H54 (cell line): ENCODE data around the gene PFDN2.
"Not testable (repeated sequence)": the region's sequence is repeated elsewhere in the genome, so short reads cannot be mapped to it uniquely, and the experiment has no call there.

ENCODE experiments used
- DNase-seq: peaks from one replicate; pipeline ENCODE4 v3.0.0; 2011; ENCODE audit warnings: low spot score, mixed read lengths; ENCODE audit not compliant: insufficient read length
- FAIRE-seq: peaks from 3 replicates; lab custom pipeline; 2011; peaks lifted over from hg19 to GRCh38; lab: Jason Lieb, UNC
- POLR2A ChIP-seq: IDR thresholded peaks from 2 replicates; pipeline ENCODE4 v1.6.1; 2011; ENCODE audit warnings: low read depth, mild to moderate bottlenecking, low read length

The PFDN2 gene

DNA sequence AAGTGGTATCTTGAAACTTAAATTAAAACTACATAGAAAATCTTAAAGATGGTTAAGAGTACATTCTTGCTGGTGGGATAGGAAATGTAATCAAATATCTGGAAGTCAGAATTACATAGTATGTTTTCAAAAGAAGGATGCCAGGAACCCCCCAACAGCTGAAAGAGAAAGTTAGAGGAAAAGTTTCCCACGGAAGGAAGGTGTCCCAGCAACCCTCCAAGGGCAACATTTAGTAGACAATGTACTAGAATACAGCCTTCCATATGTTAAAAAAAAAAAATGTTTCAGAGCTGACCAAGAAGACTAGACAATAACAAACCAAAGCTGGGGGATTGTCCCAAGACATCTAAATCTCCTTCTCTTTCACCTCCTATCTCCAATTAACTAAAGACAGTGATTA lies 12.4 kb upstream of the PFDN2 start:
- FAIRE-seq (no peak), DNase-seq (no peak)
- TF ChIP-seq POLR2A: no peak

DNA sequence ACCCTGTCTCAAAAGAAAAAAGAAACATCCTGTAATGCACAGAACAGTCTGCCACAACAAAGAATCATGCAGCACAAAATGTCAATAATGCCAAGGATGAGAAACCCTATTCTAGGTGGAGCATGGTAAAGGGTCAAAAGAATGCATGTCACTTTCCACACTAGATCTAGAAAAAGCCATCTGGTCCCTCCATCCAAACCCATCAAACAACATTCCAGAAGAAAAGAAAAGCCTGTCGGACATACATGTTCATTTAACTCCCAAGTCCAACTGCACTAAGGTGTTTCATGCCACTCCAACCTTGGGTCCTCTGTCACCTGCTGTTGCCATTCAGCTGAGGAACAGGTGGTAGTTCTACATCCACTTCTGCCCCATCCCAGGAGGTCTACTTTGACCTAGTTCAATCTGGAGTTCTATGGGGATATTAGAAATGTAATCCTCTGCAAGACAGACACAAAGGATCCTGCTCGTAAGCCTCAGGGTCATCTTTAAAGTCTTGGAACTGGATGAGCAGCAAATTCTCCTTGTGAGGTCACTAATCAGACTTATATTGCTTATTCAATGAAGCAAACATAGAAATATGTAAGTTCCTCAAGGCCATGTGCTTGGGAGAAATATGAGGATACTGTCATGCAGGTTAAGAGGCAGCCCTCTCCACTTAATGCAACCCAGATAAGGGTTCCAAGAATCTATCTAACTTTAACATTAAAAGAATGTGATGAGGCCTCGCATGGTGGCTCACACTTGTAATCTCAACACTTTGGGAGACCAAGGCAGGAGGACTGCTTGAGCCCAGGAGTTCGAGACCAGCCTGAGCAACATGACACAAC lies 11.0 kb upstream of the PFDN2 start:
- DNase-seq (no peak), FAIRE-seq (no peak)

DNA sequence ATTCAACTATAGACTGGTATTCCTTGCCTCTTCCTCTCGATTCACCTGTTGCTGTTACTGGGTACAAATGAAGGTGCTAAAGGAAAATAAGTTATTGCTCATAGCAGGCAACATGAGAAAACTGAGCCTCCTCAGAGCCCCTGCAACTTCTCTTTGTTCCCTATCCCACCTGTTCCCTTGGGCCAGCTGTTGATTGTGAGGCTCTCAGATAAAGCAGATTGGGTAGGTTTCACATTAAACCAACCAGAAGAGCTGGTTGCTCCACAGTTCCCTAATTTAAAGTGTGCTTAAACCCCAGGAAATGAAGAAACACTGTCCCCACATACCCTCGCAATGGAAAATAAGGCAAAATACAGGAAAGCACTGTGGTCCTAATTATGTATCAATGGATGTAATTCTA lies 9.8 kb upstream of the PFDN2 start:
- DNase-seq: no peak
- no peak for TF ChIP-seq POLR2A
- FAIRE-seq: no peak

More for the DNA sequence above, 11.0 kb upstream of the PFDN2 start:
- no peak for TF ChIP-seq POLR2A

DNA sequence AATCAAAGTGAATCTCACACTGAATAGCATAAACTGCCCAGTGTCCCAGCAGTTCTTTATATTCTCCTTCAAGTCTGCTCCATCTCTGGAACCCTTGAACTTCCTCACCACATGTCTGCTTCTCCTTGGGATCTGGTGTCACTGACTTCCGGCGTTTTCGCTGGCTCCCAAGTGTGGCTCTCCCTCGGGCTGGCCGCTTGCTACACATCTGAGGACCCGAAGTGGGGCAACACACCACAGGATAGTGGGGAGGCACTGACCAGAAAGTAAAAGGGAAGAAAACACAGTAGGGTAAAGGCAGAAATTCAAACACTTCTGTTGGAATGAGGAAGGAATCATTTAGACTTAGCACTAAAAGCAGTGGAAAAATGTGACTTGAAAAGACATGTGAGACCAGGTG lies 5.1 kb upstream of the PFDN2 start:
- FAIRE-seq (no peak), DNase-seq (no peak)
- TF ChIP-seq POLR2A: no peak

DNA sequence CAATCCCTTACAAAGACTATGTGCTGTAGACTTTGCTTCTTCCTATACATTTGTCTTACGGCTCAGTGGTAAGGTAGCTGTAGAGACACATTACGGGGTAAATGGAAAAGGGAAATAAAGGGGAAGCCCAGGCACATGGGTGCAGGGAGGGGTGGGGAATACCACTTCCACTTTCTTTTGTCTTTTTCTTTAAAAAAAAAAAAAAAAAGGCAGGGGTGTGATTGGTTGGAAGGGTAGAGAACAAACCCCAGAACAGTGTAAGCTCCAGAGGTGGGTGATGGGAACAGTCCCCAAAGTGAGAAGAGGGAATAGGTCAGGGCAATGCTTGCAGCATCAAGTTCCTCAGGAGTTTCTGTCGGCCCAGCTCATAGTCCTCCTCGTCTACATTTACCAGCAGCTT lies 4.0 kb upstream of the PFDN2 start:
- no peak for TF ChIP-seq POLR2A
- no peak for DNase-seq
- FAIRE-seq: no peak

DNA sequence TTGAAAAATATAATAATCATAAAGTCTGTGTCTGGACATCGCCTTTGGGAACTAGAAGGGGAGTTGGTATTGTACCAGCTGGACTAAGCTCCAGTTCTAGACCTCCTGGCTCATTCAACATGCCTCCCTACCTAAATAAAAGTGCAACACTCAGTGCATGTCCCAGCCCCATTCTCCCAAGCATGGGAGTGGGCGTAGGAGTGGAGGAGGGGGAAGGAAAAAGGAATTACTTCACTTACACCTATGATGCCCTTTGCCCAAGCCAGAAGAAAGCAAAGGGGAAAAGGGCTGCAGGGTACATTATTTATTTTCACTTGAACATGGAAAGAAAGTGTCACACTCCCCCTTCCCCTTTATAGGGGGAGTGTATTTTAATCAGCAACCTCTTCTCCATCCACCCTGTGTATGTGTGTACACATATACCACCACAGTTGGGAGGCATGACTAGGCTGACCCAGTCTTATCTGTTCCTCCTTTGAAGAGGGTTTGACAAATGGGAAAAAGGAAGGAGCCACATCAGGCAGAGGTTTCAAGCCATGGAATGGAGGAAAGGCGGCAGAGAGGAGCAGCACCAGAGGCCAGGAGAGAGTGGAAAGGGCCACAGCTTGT lies 3.3 kb upstream of the PFDN2 start:
- FAIRE-seq: no peak
- no peak for TF ChIP-seq POLR2A
- no peak for DNase-seq

DNA sequence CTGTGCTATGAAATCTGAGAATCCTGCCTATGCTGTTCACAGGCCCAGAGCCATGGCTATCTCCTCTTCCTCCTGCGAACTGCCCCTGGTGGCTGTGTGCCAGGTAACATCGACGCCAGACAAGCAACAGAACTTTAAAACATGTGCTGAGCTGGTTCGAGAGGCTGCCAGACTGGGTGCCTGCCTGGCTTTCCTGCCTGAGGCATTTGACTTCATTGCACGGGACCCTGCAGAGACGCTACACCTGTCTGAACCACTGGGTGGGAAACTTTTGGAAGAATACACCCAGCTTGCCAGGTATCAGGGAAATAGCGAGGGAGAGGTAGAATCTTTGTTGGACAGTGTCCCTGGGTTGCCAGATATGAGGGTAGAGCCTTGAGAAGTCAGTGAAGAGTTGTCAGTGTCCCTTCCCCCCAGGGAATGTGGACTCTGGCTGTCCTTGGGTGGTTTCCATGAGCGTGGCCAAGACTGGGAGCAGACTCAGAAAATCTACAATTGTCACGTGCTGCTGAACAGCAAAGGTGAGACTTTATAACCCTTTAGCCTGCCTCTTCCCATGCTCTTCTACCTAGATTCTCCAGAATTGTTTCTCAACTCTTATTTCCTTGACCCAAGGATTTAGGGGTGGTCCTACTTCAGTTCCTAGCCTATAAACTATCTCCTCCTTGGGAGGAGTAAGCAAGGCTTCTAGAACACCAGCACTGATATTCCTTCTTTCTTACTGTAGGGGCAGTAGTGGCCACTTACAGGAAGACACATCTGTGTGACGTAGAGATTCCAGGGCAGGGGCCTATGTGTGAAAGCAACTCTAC lies 1.5 kb upstream of the PFDN2 start:
- no peak for DNase-seq
- TF ChIP-seq POLR2A: 0 out of 2 replicates have a peak, but pooled peaks have one; percentile 11
- FAIRE-seq: no peak

DNA sequence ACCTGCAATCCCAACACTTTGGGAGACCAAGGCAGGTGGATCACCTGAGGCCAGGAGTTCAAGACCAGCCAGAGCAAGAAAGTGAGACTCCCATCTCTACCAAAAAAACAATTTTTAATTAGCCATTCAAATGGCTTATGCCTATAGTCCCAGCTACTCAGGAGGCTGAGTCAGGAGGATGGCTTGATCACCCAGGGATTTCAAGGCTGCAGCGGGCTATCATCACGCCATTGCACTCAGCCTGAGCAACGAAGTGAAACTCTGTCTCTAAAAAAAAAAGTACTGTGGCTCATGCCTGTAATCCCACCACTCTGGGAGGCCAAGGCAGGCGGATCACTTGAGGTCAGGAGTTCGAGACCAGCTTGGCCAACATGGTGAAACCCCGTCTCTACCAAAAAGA lies 1.9 kb downstream of the PFDN2 start:
- FAIRE-seq, DNase-seq: not testable (repeated sequence)

DNA sequence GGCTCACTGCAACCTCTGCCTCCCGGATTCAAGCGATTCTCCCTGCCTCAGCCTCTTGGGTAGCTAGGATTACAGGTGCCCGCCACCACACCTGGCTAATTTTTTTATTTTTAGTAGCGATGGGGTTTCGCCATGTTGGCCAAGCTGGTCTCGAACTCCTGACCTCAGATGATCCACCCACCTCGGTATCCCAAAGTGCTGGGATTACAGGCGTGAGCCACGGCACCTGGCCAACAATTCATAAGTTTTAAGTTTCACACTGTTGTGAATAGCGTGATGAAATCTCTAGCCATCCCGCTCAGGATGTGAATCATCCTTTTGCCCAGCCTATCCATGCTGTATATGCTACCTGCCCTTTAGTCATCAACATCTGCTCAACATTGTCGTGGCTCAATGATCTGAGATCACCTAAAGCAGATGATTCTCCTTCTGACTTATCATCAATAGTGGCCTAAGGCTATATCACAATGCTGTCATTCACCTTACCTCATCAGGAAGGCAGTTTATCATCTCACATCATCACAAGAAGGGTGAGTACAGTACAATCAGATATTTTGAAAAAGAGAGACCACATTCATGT lies 2.6 kb downstream of the PFDN2 start:
- peak; percentile 62 for DNase-seq
- TF ChIP-seq POLR2A: no peak
- peak; percentile 70 for FAIRE-seq

DNA sequence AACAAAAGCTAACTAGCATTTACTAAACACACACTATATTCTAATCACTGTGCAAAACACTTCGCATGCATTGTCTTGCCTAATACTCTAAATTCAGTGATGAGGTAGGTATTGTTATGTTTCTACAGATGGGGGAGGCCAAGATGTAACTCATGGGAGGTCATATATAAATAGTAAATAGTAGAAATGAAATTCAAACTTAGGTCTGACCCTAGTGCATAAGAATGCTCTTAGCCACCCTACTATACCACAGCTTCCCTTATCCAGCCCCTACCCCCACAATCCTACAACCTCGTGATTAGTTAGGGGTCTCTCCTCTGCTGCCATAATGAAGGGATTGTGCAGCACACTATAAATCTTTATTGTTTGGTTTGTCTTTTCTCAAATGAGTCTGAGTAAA lies 3.3 kb downstream of the PFDN2 start:
- DNase-seq: no peak
- FAIRE-seq: no peak
- TF ChIP-seq POLR2A: no peak

DNA sequence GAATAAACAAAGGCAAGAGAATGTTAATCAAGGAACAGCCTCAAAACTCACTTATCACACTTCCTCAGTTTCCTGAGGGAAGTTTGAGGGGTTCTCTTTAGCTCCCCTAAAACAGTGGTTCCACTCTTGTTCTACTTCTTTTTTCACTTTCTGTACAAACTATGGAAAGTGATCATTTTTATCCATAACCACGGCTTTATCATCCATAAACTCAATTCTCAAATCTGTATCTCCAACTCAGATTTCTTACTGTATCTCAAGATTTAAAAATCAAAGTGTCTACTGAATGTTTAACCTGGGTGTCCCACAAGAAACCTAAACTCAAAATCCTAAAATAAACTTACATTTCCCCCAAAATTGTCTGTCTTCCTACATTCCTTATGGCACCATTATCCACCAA lies 3.9 kb downstream of the PFDN2 start:
- TF ChIP-seq POLR2A: no peak
- DNase-seq (no peak), FAIRE-seq (no peak)

DNA sequence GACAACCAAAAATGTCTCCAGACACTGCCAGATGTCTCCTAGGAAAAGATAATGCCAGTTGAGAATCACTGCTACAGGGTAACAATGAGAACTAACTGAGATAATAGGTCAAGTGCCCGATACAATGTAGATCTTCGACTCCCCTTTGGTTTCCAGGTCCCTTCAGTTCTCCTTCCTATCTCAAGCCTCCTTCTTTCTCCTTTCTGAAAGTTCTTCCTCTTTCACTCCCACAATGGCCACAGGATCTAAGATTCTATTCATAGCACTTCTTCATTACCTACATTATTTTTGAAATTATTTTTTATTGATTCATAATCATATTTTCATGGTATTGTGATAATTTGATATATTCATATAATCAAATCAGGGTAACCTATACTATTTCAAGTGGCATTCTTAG lies 6.3 kb downstream of the PFDN2 start:
- FAIRE-seq (no peak), DNase-seq (no peak)
- no peak for TF ChIP-seq POLR2A

DNA sequence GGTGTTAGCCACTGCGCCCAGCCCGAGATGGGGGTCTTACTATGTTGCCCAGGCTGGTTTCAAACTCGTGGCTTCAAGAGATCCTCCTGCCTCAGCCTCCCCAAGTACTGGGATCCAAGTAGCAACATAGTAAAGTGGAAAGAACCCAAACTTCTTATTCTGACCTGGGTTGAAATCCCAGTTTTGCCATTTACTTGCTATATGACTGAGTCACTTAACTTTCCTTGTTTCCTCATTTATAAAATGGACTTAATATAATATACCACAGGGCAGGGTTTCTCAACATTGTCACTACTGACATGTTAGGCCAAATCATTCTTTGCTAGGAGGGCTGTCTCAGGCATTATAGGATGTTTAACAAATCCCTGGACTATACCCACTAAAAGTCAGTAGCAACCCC lies 6.7 kb downstream of the PFDN2 start:
- no peak for TF ChIP-seq POLR2A
- FAIRE-seq (no peak), DNase-seq (no peak)

DNA sequence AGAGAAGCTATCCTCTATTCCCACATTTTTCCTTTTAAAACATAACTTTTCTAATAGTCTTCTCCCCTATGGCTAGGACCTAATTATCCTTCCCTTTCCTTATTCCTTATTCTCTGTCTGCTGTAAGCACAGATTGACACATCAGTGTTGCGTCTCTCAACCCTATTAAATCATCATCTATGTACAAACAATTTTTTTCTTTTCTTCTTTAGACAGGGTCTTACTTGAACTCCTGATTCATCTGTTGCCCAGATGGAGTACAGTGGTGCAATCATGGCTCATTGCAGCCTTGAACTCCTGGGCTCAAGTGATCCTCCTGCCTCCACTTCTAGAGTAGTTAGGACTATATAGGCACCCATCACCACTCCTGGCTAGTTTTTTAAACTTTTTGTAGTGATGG lies 11.4 kb downstream of the PFDN2 start:
- FAIRE-seq (no peak), DNase-seq (no peak)
- TF ChIP-seq POLR2A: no peak
